PFSK-1 (cell line): Measurements from ENCODE around the gene INTS3.

Source experiments
- FOXP2 ChIP-seq: optimal IDR thresholded peaks from 2 replicates; pipeline ENCODE3; 2011; ENCODE audit warnings: borderline replicate concordance, control low read depth, inconsistent platforms; ENCODE audit not compliant: insufficient read depth; ENCODE audit errors: extremely low read length, extremely low read depth
- POLR2AphosphoS5 ChIP-seq: IDR thresholded peaks from 2 replicates; pipeline ENCODE4 v1.6.1; 2012; ENCODE audit warnings: low read depth, mild to moderate bottlenecking, control low read depth, low read length, moderate library complexity
- REST ChIP-seq, 2 experiments: IDR thresholded peaks; 2 replicates each; pipeline versions ENCODE4 v1.6.1 to v1.8.0; 2011 to 2012; ENCODE audit warnings: low read depth in 2 of 2, low read length in 2 of 2, control low read depth in 1 of 2, inconsistent platforms in 1 of 2, mild to moderate bottlenecking in 1 of 2, moderate library complexity in 1 of 2; ENCODE audit not compliant: insufficient read depth in 1 of 2
- SIN3A ChIP-seq: IDR thresholded peaks from 2 replicates; pipeline ENCODE4 v1.6.1; 2012; ENCODE audit warnings: mild to moderate bottlenecking, low read length, moderate library complexity, borderline replicate concordance; ENCODE audit not compliant: insufficient read depth
- TAF1 ChIP-seq: IDR thresholded peaks from 2 replicates; pipeline ENCODE4 v1.6.1; 2012; ENCODE audit warnings: low read length, control low read depth, borderline replicate concordance; ENCODE audit not compliant: insufficient read depth

- TF ChIP-seq REST (IDR thresholded peaks at IDR 0.05; ENCODE audit: insufficient read depth in 1 of 2, low read depth in 2 of 2, low read length in 2 of 2) (no peak), SIN3A (no peak), POLR2AphosphoS5 (no peak), TAF1 (no peak), FOXP2 (no peak)
Observed at GRCh38 chr1:153733970-153734369, 6.1 kb downstream of the INTS3 start.
